OCI-LY7 (cell line): ENCODE data around the gene RNF150.

Experiments used
- EZH2phosphoT487 ChIP-seq: fragments of 200-600 bp; sonication (generic); IDR thresholded peaks from 2 replicates; pipeline ENCODE4 v1.6.1; 2018; ENCODE audit warnings: low read depth, borderline replicate concordance, mild to moderate bottlenecking, mixed run types, antibody characterized with exemption, low read length, moderate library complexity, mixed read lengths
- TF ChIP-seq, protein P1 (sequence below): fragments of 200-600 bp; sonication (generic); conservative IDR thresholded peaks from 2 replicates; pipeline ENCODE4 v1.5.1; 2014; ENCODE audit warnings: mild to moderate bottlenecking, antibody characterized with exemption, low read length, moderate library complexity, mixed read lengths

- TF ChIP-seq, protein P1, sequence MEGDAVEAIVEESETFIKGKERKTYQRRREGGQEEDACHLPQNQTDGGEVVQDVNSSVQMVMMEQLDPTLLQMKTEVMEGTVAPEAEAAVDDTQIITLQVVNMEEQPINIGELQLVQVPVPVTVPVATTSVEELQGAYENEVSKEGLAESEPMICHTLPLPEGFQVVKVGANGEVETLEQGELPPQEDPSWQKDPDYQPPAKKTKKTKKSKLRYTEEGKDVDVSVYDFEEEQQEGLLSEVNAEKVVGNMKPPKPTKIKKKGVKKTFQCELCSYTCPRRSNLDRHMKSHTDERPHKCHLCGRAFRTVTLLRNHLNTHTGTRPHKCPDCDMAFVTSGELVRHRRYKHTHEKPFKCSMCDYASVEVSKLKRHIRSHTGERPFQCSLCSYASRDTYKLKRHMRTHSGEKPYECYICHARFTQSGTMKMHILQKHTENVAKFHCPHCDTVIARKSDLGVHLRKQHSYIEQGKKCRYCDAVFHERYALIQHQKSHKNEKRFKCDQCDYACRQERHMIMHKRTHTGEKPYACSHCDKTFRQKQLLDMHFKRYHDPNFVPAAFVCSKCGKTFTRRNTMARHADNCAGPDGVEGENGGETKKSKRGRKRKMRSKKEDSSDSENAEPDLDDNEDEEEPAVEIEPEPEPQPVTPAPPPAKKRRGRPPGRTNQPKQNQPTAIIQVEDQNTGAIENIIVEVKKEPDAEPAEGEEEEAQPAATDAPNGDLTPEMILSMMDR: no peak
- TF ChIP-seq EZH2phosphoT487: no peak
Measured at GRCh38 chr4:141054446-141054845, 78.8 kb downstream of the RNF150 start.
